Esophagus squamous epithelium (tissue), 5 donors: ENCODE measurements around the gene CDS2. TPM values are rescaled to one million over a fixed set of nuclear protein-coding genes. Genes with fewer than 3 reads are reported as not detected.

Source experiments
- DNase-seq: peaks from one replicate; lab custom pipeline; 2025; lab: John Stamatoyannopoulos, UW
- H3K27ac ChIP-seq, 4 donors: fragments of 200-600 bp; sonication (generic); one replicate each; pipeline ENCODE4 v1.5.1; 2016 to 2019; ENCODE audit warnings: mild to moderate bottlenecking in 1 of 4
- H3K27me3 ChIP-seq, 4 donors: fragments of 200-600 bp; sonication (generic); 1 replicate in 3 of 4; 2 replicates in 1 of 4; pipeline versions ENCODE4 v1.5.1 to v1.6.0; 2017 to 2021; ENCODE audit warnings: antibody characterized with exemption in 1 of 4
- H3K36me3 ChIP-seq, 3 donors: fragments of 200-600 bp; sonication (generic); one replicate each; pipeline ENCODE4 v1.5.1; 2016 to 2019
- H3K4me1 ChIP-seq, 3 donors: fragments of 200-600 bp; sonication (generic); one replicate each; pipeline ENCODE4 v1.5.1; 2017 to 2019
- H3K4me3 ChIP-seq, 4 donors: fragments of 200-600 bp; sonication (generic); 1 replicate in 3 of 4; 2 replicates in 1 of 4; pipeline ENCODE4 v1.5.1; 2016 to 2019; ENCODE audit warnings: mild to moderate bottlenecking in 2 of 4, moderate library complexity in 1 of 4
- H3K9me3 ChIP-seq, 3 donors: fragments of 200-600 bp; sonication (generic); one replicate each; pipeline ENCODE4 v1.5.1; 2016 to 2019
- CTCF ChIP-seq, 6 experiments: fragments of 450-650 bp in 4 of 6; fragments of 200-600 bp in 2 of 6; sonication (generic) in 2 of 6; IDR thresholded peaks; one replicate each; pipeline ENCODE4 v1.5.1; 2016 to 2019; ENCODE audit warnings: antibody characterized with exemption in 6 of 6, mild to moderate bottlenecking in 4 of 6, moderate library complexity in 4 of 6
- POLR2A ChIP-seq, 4 donors: fragments of 450-650 bp; IDR thresholded peaks; one replicate each; pipeline ENCODE4 v1.6.1; 2017; ENCODE audit warnings: antibody characterized with exemption in 4 of 4, mild to moderate bottlenecking in 4 of 4, moderate library complexity in 3 of 4
- WGBS, 2 donors: methylation state at CpG; one replicate each; pipeline ENCODE4 v1.1.5; 2018; 5-methylcytosine and 5-hydroxymethylcytosine counted together
- intact Hi-C: fragments of 100-400 bp; cut with DNase I; formaldehyde crosslinking; loops from one replicate; pipeline ENCODE4 v1.15.0; 2022
- total RNA-seq, 4 donors: library from RNA; depleted of rRNA; stranded (reverse); fragments of >200 nt; gene quantifications; one replicate each; pipeline ENCODE4 v1.1.0, GENCODE V29; 2016
- donor health status: DM: yes; HTN: yes; CAD: no.

The CDS2 gene
- total RNA-seq, 4 donors from 2014 or later = 13.7 to 25.7 (median 14.5) TPM

GRCh38 chr20:5133998-5134397 lies 7.2 kb downstream of the CDS2 start:
- no peak for DNase-seq
- intact Hi-C loops = no loop called here
- TF ChIP-seq CTCF (IDR thresholded peaks at IDR 0.05) (no peak), POLR2A (IDR thresholded peaks at IDR 0.05) (no peak)
- Histone ChIP-seq H3K4me3 (no peak overlapping the region), H3K27me3 (no peaks in the 10 kb centered on the region), H3K27ac (peak overlapping the region in 1 of 4 donors; percentile 19), H3K9me3 (no peaks in the 10 kb centered on the region), H3K4me1 (peaks cover 3 to 63% (median 20%) of the 10 kb centered on the region in 3 donors), H3K36me3 (no peaks in the 10 kb centered on the region)
- 94 to 98% methylated on average over 6 of the region's 6 CpGs for WGBS, 2 donors

GRCh38 chr20:5135363-5136012 lies 8.7 kb downstream of the CDS2 start:
- H3K27me3 ChIP-seq = no peaks in the 10 kb centered on the region
- intact Hi-C loops = no loop called here

GRCh38 chr20:5136096-5136495 lies 9.3 kb downstream of the CDS2 start:
- no peaks in the 10 kb centered on the region for H3K9me3 ChIP-seq
- H3K36me3 ChIP-seq = no peaks in the 10 kb centered on the region
- no peaks in the 10 kb centered on the region for H3K27me3 ChIP-seq
- peak overlapping the region in 3 of 4 donors; percentile 33 to 59 (median 40) for H3K27ac ChIP-seq
- no peak for DNase-seq
- H3K4me3 ChIP-seq = no peak overlapping the region
- no peak for TF ChIP-seq POLR2A (IDR thresholded peaks at IDR 0.05)
- WGBS, 2 donors = 32 to 58% methylated on average over 3 to 4 of the region's 4 CpGs
- intact Hi-C loops = no loop called here
- peaks cover 6 to 56% (median 23%) of the 10 kb centered on the region in 3 donors for H3K4me1 ChIP-seq

More at GRCh38 chr20:5135363-5136012, 8.7 kb downstream of the CDS2 start:
- TF ChIP-seq POLR2A (IDR thresholded peaks at IDR 0.05) (no peak), CTCF (IDR thresholded peaks at IDR 0.05) (no peak)
- WGBS, 2 donors = 53 to 73% methylated on average over 2 to 3 of the region's 4 CpGs
- no peak overlapping the region for H3K4me3 ChIP-seq
- H3K36me3 ChIP-seq = no peaks in the 10 kb centered on the region
- no peaks in the 10 kb centered on the region for H3K9me3 ChIP-seq
- DNase-seq = no peak
- peak overlapping the region in 3 of 4 donors; percentile 33 to 59 (median 40) for H3K27ac ChIP-seq
- peaks cover 3 to 55% (median 19%) of the 10 kb centered on the region in 3 donors for H3K4me1 ChIP-seq

GRCh38 chr20:5140195-5140594 lies 13.4 kb downstream of the CDS2 start:
- TF ChIP-seq POLR2A (IDR thresholded peaks at IDR 0.05) = no peak
- no peak for TF ChIP-seq CTCF (IDR thresholded peaks at IDR 0.05)
- intact Hi-C loops = no loop called here
- H3K9me3 ChIP-seq = no peaks in the 10 kb centered on the region

GRCh38 chr20:5141615-5142014 lies 14.8 kb downstream of the CDS2 start:
- no peak overlapping the region for H3K4me3 ChIP-seq
- TF ChIP-seq CTCF (IDR thresholded peaks at IDR 0.05) = no peak
- TF ChIP-seq POLR2A (IDR thresholded peaks at IDR 0.05) = no peak
- H3K27ac ChIP-seq = no peak overlapping the region
- H3K9me3 ChIP-seq = no peaks in the 10 kb centered on the region
- 59 to 69% methylated on average over 2 of the region's 2 CpGs for WGBS, 2 donors
- no peak for DNase-seq
- intact Hi-C loops = no loop called here
- no peaks in the 10 kb centered on the region for H3K36me3 ChIP-seq
- H3K4me1 ChIP-seq = peaks cover 14 to 61% (median 17%) of the 10 kb centered on the region in 3 donors
- no peaks in the 10 kb centered on the region for H3K27me3 ChIP-seq

More at GRCh38 chr20:5140195-5140594, 13.4 kb downstream of the CDS2 start:
- no peaks in the 10 kb centered on the region for H3K27me3 ChIP-seq
- H3K36me3 ChIP-seq = no peaks in the 10 kb centered on the region
- H3K27ac ChIP-seq = no peak overlapping the region
- H3K4me3 ChIP-seq = no peak overlapping the region
- peaks cover 11 to 61% (median 27%) of the 10 kb centered on the region in 3 donors for H3K4me1 ChIP-seq
- DNase-seq = no peak
